Right lobe of liver (tissue), 4 donors: ENCODE results near the gene ZNF175.

Experiments
- POLR2A ChIP-seq: fragments of 450-650 bp; IDR thresholded peaks from one replicate; pipeline ENCODE4 v1.6.1; 2017; ENCODE audit warnings: antibody characterized with exemption, mild to moderate bottlenecking
- TF ChIP-seq, protein P1 (sequence below), 4 donors: fragments of 200-600 bp in 3 of 4; fragments of 450-650 bp in 1 of 4; IDR thresholded peaks; one replicate each; pipeline versions ENCODE4 v1.5.1 to v1.8.0; 2016 to 2022; ENCODE audit warnings: antibody characterized with exemption in 4 of 4, mild to moderate bottlenecking in 2 of 4
- donor health status: DM: no; HTN: no; CAD: no.
- donor health status: DM: no; HTN: no; CAD: no.
- donor health status: DM: no; HTN: yes; CAD: no.

DNA sequence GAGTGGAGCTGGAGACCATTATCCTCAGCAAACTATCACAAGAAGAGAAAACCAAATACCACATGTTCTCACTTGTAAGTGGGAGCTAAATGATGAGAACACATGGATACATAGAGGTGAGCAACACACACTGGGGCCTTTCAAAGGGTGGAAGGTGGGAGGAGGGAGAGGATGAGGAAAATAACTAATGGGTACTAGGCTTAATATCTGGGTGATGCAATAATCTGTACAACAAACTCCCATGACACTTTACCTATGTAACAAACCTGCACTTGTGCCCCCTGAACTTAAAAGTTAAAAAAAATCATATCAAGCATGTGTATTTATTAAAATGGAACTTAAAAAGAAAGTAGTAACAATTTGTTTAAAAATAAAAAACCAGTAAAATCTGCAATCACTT is 70.6 kb downstream of the ZNF175 start:
- TF ChIP-seq POLR2A: no peak
- TF ChIP-seq, protein P1, sequence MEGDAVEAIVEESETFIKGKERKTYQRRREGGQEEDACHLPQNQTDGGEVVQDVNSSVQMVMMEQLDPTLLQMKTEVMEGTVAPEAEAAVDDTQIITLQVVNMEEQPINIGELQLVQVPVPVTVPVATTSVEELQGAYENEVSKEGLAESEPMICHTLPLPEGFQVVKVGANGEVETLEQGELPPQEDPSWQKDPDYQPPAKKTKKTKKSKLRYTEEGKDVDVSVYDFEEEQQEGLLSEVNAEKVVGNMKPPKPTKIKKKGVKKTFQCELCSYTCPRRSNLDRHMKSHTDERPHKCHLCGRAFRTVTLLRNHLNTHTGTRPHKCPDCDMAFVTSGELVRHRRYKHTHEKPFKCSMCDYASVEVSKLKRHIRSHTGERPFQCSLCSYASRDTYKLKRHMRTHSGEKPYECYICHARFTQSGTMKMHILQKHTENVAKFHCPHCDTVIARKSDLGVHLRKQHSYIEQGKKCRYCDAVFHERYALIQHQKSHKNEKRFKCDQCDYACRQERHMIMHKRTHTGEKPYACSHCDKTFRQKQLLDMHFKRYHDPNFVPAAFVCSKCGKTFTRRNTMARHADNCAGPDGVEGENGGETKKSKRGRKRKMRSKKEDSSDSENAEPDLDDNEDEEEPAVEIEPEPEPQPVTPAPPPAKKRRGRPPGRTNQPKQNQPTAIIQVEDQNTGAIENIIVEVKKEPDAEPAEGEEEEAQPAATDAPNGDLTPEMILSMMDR (IDR thresholded peaks at IDR 0.05): no peak
